Natural killer cell (primary cell): ENCODE results near the gene MBD6. TPM values are rescaled to one million over a fixed set of nuclear protein-coding genes. Genes with fewer than 3 reads are reported as not detected.

ENCODE experiments used
- ATAC-seq, 3 donors: fragments of 150-1000 bp in 2 of 3; fragments of 200-7000 bp in 1 of 3; cut with Tn5 transposase; 1 replicate in 1 of 3; 2 replicates in 2 of 3; pipeline ENCODE4 v1.10.0; 2021; ENCODE audit warnings: mild to moderate bottlenecking in 2 of 3, moderate library complexity in 2 of 3
- DNase-seq, 2 donors: peaks; one replicate each; pipeline versions ENCODE4 v3.0.0 to v3.0.0-alpha.2; 2013 to 2021; ENCODE audit warnings: mixed read lengths in 1 of 2
- H3K27ac ChIP-seq: one replicate; pipeline ENCODE4 v1.5.1; 2013; ENCODE audit warnings: mild to moderate bottlenecking, low read length
- H3K27me3 ChIP-seq: one replicate; pipeline ENCODE4 v1.6.1; 2013; ENCODE audit warnings: low read length; ENCODE audit not compliant: control insufficient read depth, insufficient read depth
- H3K36me3 ChIP-seq: one replicate; pipeline ENCODE4 v1.6.1; 2013; ENCODE audit warnings: low read length; ENCODE audit not compliant: control insufficient read depth, insufficient read depth
- H3K4me1 ChIP-seq: one replicate; pipeline ENCODE4 v1.6.1; 2013; ENCODE audit warnings: low read length; ENCODE audit not compliant: control insufficient read depth, insufficient read depth
- H3K4me3 ChIP-seq: one replicate; pipeline ENCODE4 v1.5.1; 2013; ENCODE audit warnings: low read length
- H3K9me3 ChIP-seq: one replicate; pipeline ENCODE4 v1.6.1; 2013; ENCODE audit warnings: low read length; ENCODE audit not compliant: control insufficient read depth, insufficient read depth
- H3K27ac Mint-ChIP-seq, 2 donors: one replicate each; pipeline ENCODE4 v1.8.0; 2022; ENCODE audit warnings: mild to moderate bottlenecking in 2 of 2, mixed read lengths in 2 of 2, moderate library complexity in 1 of 2
- H3K27me3 Mint-ChIP-seq, 2 donors: one replicate each; pipeline ENCODE4 v1.8.0; 2022; ENCODE audit warnings: low read depth in 2 of 2, mixed read lengths in 2 of 2
- H3K36me3 Mint-ChIP-seq: one replicate; pipeline ENCODE4 v1.8.0; 2022; ENCODE audit warnings: mixed read lengths
- H3K4me1 Mint-ChIP-seq, 2 donors: one replicate each; pipeline ENCODE4 v1.8.0; 2022; ENCODE audit warnings: mixed read lengths in 2 of 2
- H3K4me3 Mint-ChIP-seq: one replicate; pipeline ENCODE4 v1.8.0; 2022; ENCODE audit warnings: mild to moderate bottlenecking, moderate library complexity, mixed read lengths
- H3K9me3 Mint-ChIP-seq, 2 donors: one replicate each; pipeline ENCODE4 v1.8.0; 2022; ENCODE audit warnings: mixed read lengths in 2 of 2
- CTCF ChIP-seq: fragments of 200-600 bp; IDR thresholded peaks from one replicate; pipeline ENCODE4 v1.8.0; 2022; ENCODE audit warnings: antibody characterized with exemption
- WGBS: methylation state at CpG from one replicate; pipeline ENCODE4 v1.1.7; 2013; ENCODE audit warnings: missing lambda C conversion rate; ENCODE audit not compliant: insufficient coverage; 5-methylcytosine and 5-hydroxymethylcytosine counted together
- intact Hi-C: fragments of 100-400 bp; cut with micrococcal nuclease; formaldehyde crosslinking; loops from one replicate; pipeline ENCODE4 v1.14.2; 2022
- total RNA-seq, 4 donors: library from RNA; stranded (reverse); fragments of 120-200 nt in 1 of 4; gene quantifications; one replicate each; pipeline versions ENCODE4 v1.2.3 to v1.2.4, GENCODE V29; 2013 to 2022

The MBD6 gene
- total RNA-seq, 3 donors from 2014 or later (not counting 1 experiment from before 2014, with no cell fraction given), result 130 to 142 (median 139) TPM

- H3K27me3 Mint-ChIP-seq, result peaks cover 0 to 8% of the 10 kb centered on the region in 2 donors
- Histone ChIP-seq H3K4me1 (no peaks in the 10 kb centered on the region), H3K27ac (no peak overlapping the region), H3K4me3 (no peak overlapping the region), H3K36me3 (no peaks in the 10 kb centered on the region), H3K27me3 (no peaks in the 10 kb centered on the region), H3K9me3 (no peaks in the 10 kb centered on the region)
- intact Hi-C loops, result no loop called here
- no peaks in the 10 kb centered on the region for H3K9me3 Mint-ChIP-seq
- WGBS, result 89% methylated on average over 9 of the region's 9 CpGs
- ATAC-seq, result no peak
- H3K36me3 Mint-ChIP-seq, result no peaks in the 10 kb centered on the region
- H3K4me3 Mint-ChIP-seq, result no peak overlapping the region
- no peak overlapping the region for H3K27ac Mint-ChIP-seq
- no peak for TF ChIP-seq CTCF
- H3K4me1 Mint-ChIP-seq, result no peaks in the 10 kb centered on the region
- no peak for DNase-seq
These were observed 54.1 kb downstream of the MBD6 start for GRCh38 chr12:57576613-57577160.

- no peak for TF ChIP-seq CTCF
- intact Hi-C loops, result no loop called here
- WGBS, result 91% methylated on average over 12 of the region's 12 CpGs
These were observed 55.5 kb downstream of the MBD6 start for GRCh38 chr12:57577981-57578758.

GRCh38 chr12:57579011-57579410 lies 56.4 kb downstream of the MBD6 start:
- H3K9me3 Mint-ChIP-seq, result no peaks in the 10 kb centered on the region
- no peak overlapping the region for H3K4me3 ChIP-seq
- no peak overlapping the region for H3K4me3 Mint-ChIP-seq
- H3K4me1 ChIP-seq, result no peaks in the 10 kb centered on the region
- peaks cover 13 to 20% of the 10 kb centered on the region in 2 donors for H3K27me3 Mint-ChIP-seq
- WGBS, result 88% methylated on average over 2 of the region's 2 CpGs
- ATAC-seq, result no peak
- H3K27ac ChIP-seq, result no peak overlapping the region
- peaks cover 6% of the 10 kb centered on the region for H3K36me3 Mint-ChIP-seq
- no peak overlapping the region for H3K27ac Mint-ChIP-seq
- intact Hi-C loops, result no loop called here
- H3K36me3 ChIP-seq, result no peaks in the 10 kb centered on the region
- TF ChIP-seq CTCF, result no peak
- no peaks in the 10 kb centered on the region for H3K9me3 ChIP-seq
- H3K27me3 ChIP-seq, result no peaks in the 10 kb centered on the region
- H3K4me1 Mint-ChIP-seq, result peaks cover 8 to 9% of the 10 kb centered on the region in 2 donors
- DNase-seq, result no peak

More at GRCh38 chr12:57577981-57578758, 55.5 kb downstream of the MBD6 start:
- Mint-ChIP-seq H3K27me3 (peaks cover 9 to 14% of the 10 kb centered on the region in 2 donors), H3K9me3 (no peaks in the 10 kb centered on the region), H3K4me1 (peaks cover 2% of the 10 kb centered on the region in 2 donors), H3K4me3 (no peak overlapping the region), H3K36me3 (peaks cover 3% of the 10 kb centered on the region), H3K27ac (no peak overlapping the region)
- Histone ChIP-seq H3K4me1 (no peaks in the 10 kb centered on the region), H3K4me3 (no peak overlapping the region), H3K27ac (no peak overlapping the region), H3K9me3 (no peaks in the 10 kb centered on the region), H3K27me3 (no peaks in the 10 kb centered on the region), H3K36me3 (no peaks in the 10 kb centered on the region)
- ATAC-seq, result no peak
- no peak for DNase-seq

Other genes starting within 250 kb of the MBD6 start
- 100 to 1,000 TPM; 110 to 124 (median 123) TPM for gene R3HDM2, start 91.8 kb upstream of the MBD6 start, total RNA-seq
- gene INHBC, start 88.0 kb upstream of the MBD6 start, total RNA-seq, result under 1 TPM; 0.18 to 0.35 (median 0.31) TPM
- not detected for gene INHBE, start 67.5 kb upstream of the MBD6 start, total RNA-seq
- gene GLI1, start 63.0 kb upstream of the MBD6 start, total RNA-seq, result 1 to 10 TPM in 1 of 3 donors, under 1 TPM in 2; 0.50 to 1.4 (median 0.99) TPM
- 1,000 to 10,000 TPM in 2 of 3 donors, 100 to 1,000 TPM in 1; 558 to 1,091 (median 1,015) TPM for gene ARHGAP9, start 43.0 kb upstream of the MBD6 start, total RNA-seq
- gene MARS1, start 34.8 kb upstream of the MBD6 start, total RNA-seq, result 100 to 1,000 TPM; 200 to 237 (median 218) TPM
- 100 to 1,000 TPM; 117 to 318 (median 182) TPM for gene DDIT3, start 2.3 kb upstream of the MBD6 start, total RNA-seq
- 10 to 100 TPM; 65.5 to 76.5 (median 71.8) TPM for gene DCTN2, start 24.4 kb downstream of the MBD6 start, total RNA-seq
- gene KIF5A, start 27.2 kb downstream of the MBD6 start, total RNA-seq, result under 1 TPM; 0.09 to 0.40 (median 0.16) TPM
- 10 to 100 TPM; 41.0 to 62.9 (median 52.0) TPM for gene PIP4K2C, start 68.4 kb downstream of the MBD6 start, total RNA-seq
- gene DTX3, start 82.0 kb downstream of the MBD6 start, total RNA-seq, result 10 to 100 TPM; 65.1 to 81.1 (median 77.0) TPM
- 1 to 10 TPM; 3.1 to 6.5 (median 5.1) TPM for gene ARHGEF25, start 88.6 kb downstream of the MBD6 start, total RNA-seq
- under 1 TPM; 0.38 to 0.59 (median 0.48) TPM for gene B4GALNT1, start 110.4 kb downstream of the MBD6 start, total RNA-seq
- gene OS9, start 171.3 kb downstream of the MBD6 start, total RNA-seq, result 100 to 1,000 TPM; 185 to 221 (median 198) TPM
- gene AGAP2, start 215.9 kb downstream of the MBD6 start, total RNA-seq, result 10 to 100 TPM; 54.1 to 63.5 (median 54.8) TPM
- 10 to 100 TPM; 18.3 to 27.0 (median 23.5) TPM for gene TSPAN31, start 222.2 kb downstream of the MBD6 start, total RNA-seq
- gene CDK4, start 229.5 kb downstream of the MBD6 start, total RNA-seq, result 10 to 100 TPM; 30.7 to 39.5 (median 37.7) TPM
- 10 to 100 TPM; 25.4 to 28.4 (median 26.0) TPM for gene MARCHF9, start 232.3 kb downstream of the MBD6 start, total RNA-seq
- gene CYP27B1, start 244.3 kb downstream of the MBD6 start, total RNA-seq, result 1 to 10 TPM; 1.1 to 1.7 (median 1.6) TPM
- 10 to 100 TPM in 1 of 3 donors, 1 to 10 TPM in 2; 8.0 to 12.5 (median 8.8) TPM for gene METTL1, start 249.3 kb downstream of the MBD6 start, total RNA-seq
- 1 to 10 TPM; 1.3 to 2.6 (median 2.2) TPM for gene EEF1AKMT3, start 249.8 kb downstream of the MBD6 start, total RNA-seq